ENCODE data around the gene OPN1SW.

OPN1SW gene

DNA sequence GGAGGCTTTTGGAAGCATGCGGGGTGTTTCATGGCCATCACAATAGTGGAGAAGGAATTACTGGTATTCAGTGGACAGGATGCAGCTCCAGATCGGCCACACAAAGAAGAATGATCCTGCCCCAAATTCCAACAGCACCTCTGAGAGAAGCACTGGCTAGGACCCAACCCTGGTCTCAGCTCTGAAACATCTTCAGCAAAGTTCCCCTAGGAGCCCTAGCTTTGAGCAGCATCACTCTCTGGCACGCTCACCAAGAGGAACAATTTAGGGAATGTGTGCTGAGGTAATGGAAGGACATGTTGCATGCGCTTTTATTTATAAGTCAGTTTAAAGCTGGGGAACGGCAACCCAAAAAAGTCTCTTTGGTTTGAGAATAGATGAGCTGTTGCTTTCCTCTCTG is 5.5 kb upstream of the OPN1SW start:
- Histone ChIP-seq H3K36me3 (ENCODE audit: insufficient read depth, low read length) (no peaks in the 10 kb centered on the region), H3K4me1 (ENCODE audit: control insufficient read depth, insufficient read depth, low read length, unreplicated experiment) (peaks cover 6% of the 10 kb centered on the region), H3K27me3 (ENCODE audit: insufficient read depth, low read length) (no peaks in the 10 kb centered on the region), H2AFZ (ENCODE audit: low read length, unreplicated experiment) (no peak overlapping the region), H3K79me2 (ENCODE audit: control insufficient read depth, insufficient read depth, low read length, unreplicated experiment) (no peaks in the 10 kb centered on the region), H3K4me3 (ENCODE audit: low read depth, low read length) (no peak overlapping the region), H3K27ac (ENCODE audit: low read depth, low read length) (no peak overlapping the region)

DNA sequence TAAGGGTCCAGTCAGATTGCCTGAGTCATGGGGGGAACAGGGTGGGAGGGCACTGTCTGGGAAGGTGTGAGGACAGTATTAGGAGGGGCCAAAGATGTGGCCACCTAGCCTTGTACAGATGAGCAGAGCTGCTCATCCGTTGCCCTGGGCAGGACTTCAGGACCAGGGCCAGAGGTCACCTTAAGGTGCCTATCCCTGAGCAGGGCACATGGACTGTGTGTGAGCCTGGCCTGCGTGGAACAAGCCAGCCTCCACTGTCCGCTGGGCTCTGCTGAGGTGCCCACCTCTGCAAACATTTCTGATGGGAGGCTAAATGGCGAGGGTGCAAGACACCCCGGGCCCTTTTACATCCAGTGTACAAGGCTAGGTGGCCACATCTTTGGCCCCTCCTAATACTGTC is 3.4 kb upstream of the OPN1SW start:
- H3K79me2 ChIP-seq (ENCODE audit: control insufficient read depth, insufficient read depth, low read length, unreplicated experiment) = no peaks in the 10 kb centered on the region
- H3K4me1 ChIP-seq (ENCODE audit: control insufficient read depth, insufficient read depth, low read length, unreplicated experiment) = peaks cover 6% of the 10 kb centered on the region
- no peak overlapping the region for H3K27ac ChIP-seq (ENCODE audit: low read depth, low read length)
- H3K4me3 ChIP-seq (ENCODE audit: low read depth, low read length) = no peak overlapping the region
- H3K27me3 ChIP-seq (ENCODE audit: insufficient read depth, low read length) = no peaks in the 10 kb centered on the region
- no peak overlapping the region for H2AFZ ChIP-seq (ENCODE audit: low read length, unreplicated experiment)
- H3K36me3 ChIP-seq (ENCODE audit: insufficient read depth, low read length) = peaks cover 9% of the 10 kb centered on the region

DNA sequence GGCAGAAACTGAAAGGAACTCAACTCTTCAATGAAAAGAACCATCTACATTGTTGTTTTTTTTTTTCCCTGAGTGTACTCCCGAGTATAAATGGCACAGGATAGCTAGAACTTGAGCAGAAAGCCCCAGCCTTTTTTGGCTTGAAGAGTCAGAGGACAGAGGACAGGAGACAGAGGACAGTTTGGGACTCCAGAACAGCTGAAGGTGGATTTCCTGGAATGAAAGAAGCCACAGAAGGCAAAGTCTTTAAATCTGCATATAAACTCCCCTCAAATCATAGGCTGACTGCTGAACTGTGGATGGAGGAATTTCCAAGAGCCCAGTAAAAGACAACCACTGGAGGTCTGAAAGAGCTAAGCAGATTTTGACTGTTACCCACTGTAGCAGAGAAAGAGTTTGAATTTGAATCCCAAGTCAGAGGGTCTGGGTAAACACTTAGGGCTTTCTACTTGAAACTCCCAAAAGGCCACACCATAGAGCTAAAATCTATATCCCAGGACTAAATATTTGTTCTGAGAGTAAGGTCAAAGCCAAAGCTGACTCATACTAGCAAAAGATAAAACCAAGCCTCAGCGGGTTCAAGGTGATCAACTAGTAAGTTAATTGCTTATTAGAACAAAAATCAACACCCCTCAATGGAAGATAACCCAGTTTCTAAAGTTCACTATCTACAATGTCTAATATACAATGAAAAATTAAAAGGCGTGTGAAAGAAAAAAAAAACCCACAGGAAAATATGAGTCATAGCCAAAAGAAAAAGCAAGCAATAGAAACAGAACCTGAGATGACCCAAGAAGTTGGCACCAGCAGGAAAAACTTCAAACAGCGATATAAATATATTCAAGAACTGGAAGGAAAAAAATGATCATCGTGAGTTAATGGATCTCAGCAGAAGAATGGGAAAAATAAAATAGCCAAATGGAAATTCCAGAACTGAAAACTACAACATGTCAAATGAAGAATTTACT is 1.8 kb upstream of the OPN1SW start:
- H3K27me3 ChIP-seq (ENCODE audit: insufficient read depth, low read length) = no peaks in the 10 kb centered on the region
- H3K4me3 ChIP-seq (ENCODE audit: low read depth, low read length) = no peak overlapping the region
- H3K4me1 ChIP-seq (ENCODE audit: control insufficient read depth, insufficient read depth, low read length, unreplicated experiment) = peaks cover 6% of the 10 kb centered on the region
- peak overlapping the region; percentile 55 for H3K27ac ChIP-seq (ENCODE audit: low read depth, low read length)
- no peaks in the 10 kb centered on the region for H3K79me2 ChIP-seq (ENCODE audit: control insufficient read depth, insufficient read depth, low read length, unreplicated experiment)
- peaks cover 19% of the 10 kb centered on the region for H3K36me3 ChIP-seq (ENCODE audit: insufficient read depth, low read length)
- no peak overlapping the region for H2AFZ ChIP-seq (ENCODE audit: low read length, unreplicated experiment)

DNA sequence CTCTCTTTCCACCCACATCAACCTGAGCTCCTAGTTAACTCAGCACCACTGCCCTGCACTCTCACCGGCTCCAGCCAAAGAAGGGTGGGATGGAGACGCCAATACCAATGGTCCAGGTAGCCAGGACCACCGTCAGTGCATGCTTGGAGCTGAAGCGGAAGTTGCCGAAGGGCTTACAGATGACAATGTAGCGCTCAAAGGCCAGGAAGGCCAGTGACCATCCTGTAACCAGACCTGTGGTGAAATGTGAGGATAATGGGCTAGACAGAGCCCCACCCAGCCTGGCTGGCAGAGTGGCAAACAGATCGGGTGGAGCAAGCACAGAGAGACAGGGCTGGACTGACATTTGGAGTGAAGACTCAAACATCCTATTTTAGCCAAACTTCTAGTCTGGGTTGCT is 673 bp downstream of the OPN1SW start:
- H2AFZ ChIP-seq (ENCODE audit: low read length, unreplicated experiment) = no peak overlapping the region
- H3K36me3 ChIP-seq (ENCODE audit: insufficient read depth, low read length) = peaks cover 44% of the 10 kb centered on the region
- peaks cover 6% of the 10 kb centered on the region for H3K4me1 ChIP-seq (ENCODE audit: control insufficient read depth, insufficient read depth, low read length, unreplicated experiment)
- no peak overlapping the region for H3K27ac ChIP-seq (ENCODE audit: low read depth, low read length)
- H3K4me3 ChIP-seq (ENCODE audit: low read depth, low read length) = no peak overlapping the region
- no peaks in the 10 kb centered on the region for H3K27me3 ChIP-seq (ENCODE audit: insufficient read depth, low read length)
- no peaks in the 10 kb centered on the region for H3K79me2 ChIP-seq (ENCODE audit: control insufficient read depth, insufficient read depth, low read length, unreplicated experiment)

DNA sequence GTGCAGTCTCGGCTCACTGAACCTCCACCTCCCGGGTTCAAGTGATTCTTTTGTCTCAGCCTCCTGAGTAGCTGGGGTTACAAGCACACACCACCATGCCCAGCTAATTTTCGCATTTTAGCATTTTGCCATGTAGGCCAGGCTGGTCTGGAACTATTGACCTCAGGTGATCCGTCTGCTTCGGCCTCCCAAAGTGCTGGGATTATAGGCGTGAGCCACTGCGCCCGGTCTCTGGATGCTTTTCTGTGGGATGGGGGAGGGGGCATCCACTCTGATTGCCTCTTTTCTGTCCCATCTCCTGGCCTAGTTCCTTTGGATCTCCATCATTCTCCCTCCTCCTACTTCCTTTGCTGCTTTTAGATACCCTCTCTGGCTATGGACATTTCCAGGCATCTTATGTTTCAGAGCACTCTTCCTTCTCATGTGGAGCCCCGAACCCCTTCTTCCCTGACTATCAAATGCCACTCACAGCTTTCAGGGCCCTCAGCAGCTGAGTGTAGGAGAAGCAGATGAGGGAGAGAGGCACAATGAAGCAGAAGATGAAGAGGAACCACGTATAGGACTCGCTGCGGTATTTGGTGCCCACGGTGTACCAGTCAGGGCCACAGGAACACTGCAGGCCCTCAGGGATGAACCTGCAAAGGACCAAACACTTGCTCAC is 1.4 kb downstream of the OPN1SW start:
- Histone ChIP-seq H2AFZ (ENCODE audit: low read length, unreplicated experiment) (no peak overlapping the region), H3K79me2 (ENCODE audit: control insufficient read depth, insufficient read depth, low read length, unreplicated experiment) (no peaks in the 10 kb centered on the region), H3K4me3 (ENCODE audit: low read depth, low read length) (no peak overlapping the region), H3K27me3 (ENCODE audit: insufficient read depth, low read length) (no peaks in the 10 kb centered on the region), H3K27ac (ENCODE audit: low read depth, low read length) (no peak overlapping the region), H3K36me3 (ENCODE audit: insufficient read depth, low read length) (peaks cover 52% of the 10 kb centered on the region), H3K4me1 (ENCODE audit: control insufficient read depth, insufficient read depth, low read length, unreplicated experiment) (peaks cover 6% of the 10 kb centered on the region)

DNA sequence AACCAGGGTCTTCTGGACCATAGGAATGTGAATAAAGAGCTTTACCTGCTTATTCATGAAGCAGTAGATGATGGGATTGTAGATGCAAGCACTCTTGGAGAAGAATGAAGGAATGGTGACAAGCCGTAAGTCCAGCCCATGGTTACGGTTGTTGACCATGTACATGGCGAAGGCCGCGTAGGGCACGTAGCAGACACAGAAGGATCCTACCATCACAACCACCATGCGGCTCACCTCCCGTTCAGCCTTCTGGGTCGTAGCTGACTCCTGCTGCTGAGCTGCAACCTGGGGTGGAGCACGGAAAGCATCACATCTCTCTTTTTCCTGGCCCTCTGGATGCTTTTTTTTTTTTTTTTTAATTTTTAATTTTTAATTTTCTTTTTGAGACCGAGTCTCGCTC is 2.0 kb downstream of the OPN1SW start:
- H2AFZ ChIP-seq (ENCODE audit: low read length, unreplicated experiment) = no peak overlapping the region
- H3K4me1 ChIP-seq (ENCODE audit: control insufficient read depth, insufficient read depth, low read length, unreplicated experiment) = peaks cover 6% of the 10 kb centered on the region
- peaks cover 56% of the 10 kb centered on the region for H3K36me3 ChIP-seq (ENCODE audit: insufficient read depth, low read length)
- H3K4me3 ChIP-seq (ENCODE audit: low read depth, low read length) = no peak overlapping the region
- H3K27ac ChIP-seq (ENCODE audit: low read depth, low read length) = no peak overlapping the region
- no peaks in the 10 kb centered on the region for H3K27me3 ChIP-seq (ENCODE audit: insufficient read depth, low read length)
- no peaks in the 10 kb centered on the region for H3K79me2 ChIP-seq (ENCODE audit: control insufficient read depth, insufficient read depth, low read length, unreplicated experiment)

DNA sequence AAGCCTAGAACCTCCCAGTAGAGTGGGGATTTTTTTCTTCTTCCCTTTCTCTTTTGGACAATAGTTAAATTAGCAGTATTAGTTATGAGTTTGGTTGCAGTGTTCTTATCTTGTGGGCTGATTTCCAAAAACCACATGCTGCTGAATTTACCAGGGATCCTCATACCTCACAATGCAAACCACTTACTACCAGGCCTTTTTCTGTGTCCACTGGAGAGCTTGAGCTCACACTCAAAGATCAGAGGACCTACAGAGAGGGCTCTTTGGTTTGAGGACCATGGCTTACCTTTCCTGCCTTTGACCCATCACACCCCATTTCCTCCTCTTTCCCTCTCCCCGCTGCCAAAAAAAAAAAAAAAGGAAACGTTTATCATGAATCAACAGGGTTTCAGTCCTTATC is 5.4 kb downstream of the OPN1SW start:
- Histone ChIP-seq H2AFZ (ENCODE audit: low read length, unreplicated experiment) (no peak overlapping the region), H3K4me1 (ENCODE audit: control insufficient read depth, insufficient read depth, low read length, unreplicated experiment) (no peaks in the 10 kb centered on the region), H3K27ac (ENCODE audit: low read depth, low read length) (no peak overlapping the region), H3K4me3 (ENCODE audit: low read depth, low read length) (no peak overlapping the region), H3K36me3 (ENCODE audit: insufficient read depth, low read length) (peaks cover 79% of the 10 kb centered on the region), H3K27me3 (ENCODE audit: insufficient read depth, low read length) (no peaks in the 10 kb centered on the region), H3K79me2 (ENCODE audit: control insufficient read depth, insufficient read depth, low read length, unreplicated experiment) (peaks cover 5% of the 10 kb centered on the region)

DNA sequence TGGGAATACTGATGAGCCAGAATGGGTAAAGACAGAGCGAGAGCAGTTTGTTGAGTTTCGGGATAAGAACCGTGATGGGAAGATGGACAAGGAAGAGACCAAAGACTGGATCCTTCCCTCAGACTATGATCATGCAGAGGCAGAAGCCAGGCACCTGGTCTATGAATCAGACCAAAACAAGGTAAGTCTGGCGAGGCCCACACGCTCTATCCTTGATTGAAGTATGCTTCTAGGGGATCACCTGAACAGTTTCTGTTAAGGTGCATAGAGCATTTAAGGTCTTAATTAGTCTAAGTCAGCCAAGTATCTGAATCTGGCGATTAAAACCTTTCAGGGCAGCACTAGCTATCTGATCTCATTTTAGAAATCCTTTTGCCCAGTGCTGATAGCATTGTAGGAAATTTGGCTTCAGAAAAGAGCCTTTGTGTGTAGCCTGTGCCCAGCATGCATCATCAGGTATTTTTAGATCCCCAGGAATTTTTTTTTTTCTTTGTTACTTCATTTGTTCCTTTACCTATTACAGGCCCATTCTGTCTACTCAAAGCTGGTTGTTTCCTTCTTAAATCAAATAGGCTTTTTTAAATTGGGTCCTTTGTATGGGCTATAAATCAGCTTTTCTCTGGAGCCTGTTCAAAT is 8.0 kb downstream of the OPN1SW start:
- H2AFZ ChIP-seq (ENCODE audit: low read length, unreplicated experiment) = no peak overlapping the region
- no peak overlapping the region for H3K27ac ChIP-seq (ENCODE audit: low read depth, low read length)
- H3K79me2 ChIP-seq (ENCODE audit: control insufficient read depth, insufficient read depth, low read length, unreplicated experiment) = peaks cover 9% of the 10 kb centered on the region
- H3K27me3 ChIP-seq (ENCODE audit: insufficient read depth, low read length) = no peaks in the 10 kb centered on the region
- H3K4me3 ChIP-seq (ENCODE audit: low read depth, low read length) = no peak overlapping the region
- H3K36me3 ChIP-seq (ENCODE audit: insufficient read depth, low read length) = peaks cover 75% of the 10 kb centered on the region
- no peaks in the 10 kb centered on the region for H3K4me1 ChIP-seq (ENCODE audit: control insufficient read depth, insufficient read depth, low read length, unreplicated experiment)

DNA sequence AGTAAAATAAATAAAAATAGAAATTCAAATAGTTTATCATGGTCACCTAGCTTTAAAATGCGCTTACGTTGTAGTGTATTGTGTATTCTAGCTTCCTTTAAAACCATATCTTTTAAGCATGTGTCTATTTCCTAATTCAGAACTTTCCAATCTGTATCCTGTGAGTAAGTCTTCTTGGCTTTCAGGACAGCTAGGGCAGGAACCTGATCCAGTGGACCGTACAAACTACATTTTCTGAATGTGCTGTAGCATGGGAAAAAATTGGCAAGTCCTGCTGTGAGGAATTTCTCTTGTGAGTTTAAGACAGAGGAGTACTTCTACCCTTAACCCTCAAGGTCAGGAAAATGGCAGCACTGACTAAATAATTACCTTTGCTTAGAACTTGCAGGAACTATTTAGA is 12.1 kb downstream of the OPN1SW start:
- H2AFZ ChIP-seq (ENCODE audit: low read length, unreplicated experiment) = no peak overlapping the region
- no peak overlapping the region for H3K4me3 ChIP-seq (ENCODE audit: low read depth, low read length)
- no peaks in the 10 kb centered on the region for H3K27me3 ChIP-seq (ENCODE audit: insufficient read depth, low read length)
- peaks cover 68% of the 10 kb centered on the region for H3K36me3 ChIP-seq (ENCODE audit: insufficient read depth, low read length)
- no peaks in the 10 kb centered on the region for H3K4me1 ChIP-seq (ENCODE audit: control insufficient read depth, insufficient read depth, low read length, unreplicated experiment)
- H3K27ac ChIP-seq (ENCODE audit: low read depth, low read length) = no peak overlapping the region
- H3K79me2 ChIP-seq (ENCODE audit: control insufficient read depth, insufficient read depth, low read length, unreplicated experiment) = peaks cover 30% of the 10 kb centered on the region

DNA sequence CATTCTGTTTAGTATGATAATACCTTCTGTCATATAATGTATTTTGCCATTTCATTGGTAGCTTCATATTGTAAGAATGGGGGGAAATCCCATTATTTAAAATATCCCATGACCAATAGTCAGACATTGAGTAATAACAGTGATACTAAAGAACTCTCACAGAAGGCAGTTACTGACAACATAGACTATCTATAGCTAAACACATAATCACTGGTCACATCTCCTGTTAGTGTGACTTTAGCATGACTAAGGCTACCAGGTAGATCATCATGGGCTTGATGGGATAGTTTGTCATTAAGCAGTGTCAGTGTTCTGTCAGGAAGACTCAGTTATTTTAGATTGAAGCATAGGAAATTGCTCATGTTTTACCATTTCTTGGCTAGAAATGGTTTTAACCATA is 16.4 kb downstream of the OPN1SW start:
- H3K36me3 ChIP-seq (ENCODE audit: insufficient read depth, low read length) = peaks cover 60% of the 10 kb centered on the region
- H3K4me1 ChIP-seq (ENCODE audit: control insufficient read depth, insufficient read depth, low read length, unreplicated experiment) = peaks cover 22% of the 10 kb centered on the region
- H3K27me3 ChIP-seq (ENCODE audit: insufficient read depth, low read length) = no peaks in the 10 kb centered on the region
- no peak overlapping the region for H2AFZ ChIP-seq (ENCODE audit: low read length, unreplicated experiment)
- H3K79me2 ChIP-seq (ENCODE audit: control insufficient read depth, insufficient read depth, low read length, unreplicated experiment) = peaks cover 60% of the 10 kb centered on the region
- no peak overlapping the region for H3K4me3 ChIP-seq (ENCODE audit: low read depth, low read length)
- H3K27ac ChIP-seq (ENCODE audit: low read depth, low read length) = peak overlapping the region; percentile 11; the same call in 1 of the 2 replicates

Data from ACC112 (cell line).